Colonic mucosa (tissue), 4 donors: ENCODE data around the gene GNAO1. TPM values are rescaled to one million over a fixed set of nuclear protein-coding genes. Genes with fewer than 3 reads are reported as not detected.

ENCODE experiments used
- DNase-seq: peaks from one replicate; pipeline ENCODE4 v3.0.0-alpha.2; 2020
- H3K27ac ChIP-seq: fragments of 200-600 bp; one replicate; pipeline ENCODE4 v1.8.0; 2021
- H3K27me3 ChIP-seq: fragments of 200-600 bp; one replicate; pipeline ENCODE4 v1.8.0; 2021
- H3K36me3 ChIP-seq: fragments of 200-600 bp; one replicate; pipeline ENCODE4 v1.8.0; 2021
- H3K4me1 ChIP-seq: fragments of 200-600 bp; one replicate; pipeline ENCODE4 v1.8.0; 2021; ENCODE audit warnings: mild to moderate bottlenecking
- H3K4me3 ChIP-seq: fragments of 200-600 bp; one replicate; pipeline ENCODE4 v1.8.0; 2021
- H3K9ac ChIP-seq, 2 donors: one replicate each; pipeline ENCODE4 v1.7.0; 2013; ENCODE audit warnings: control low read depth in 2 of 2, low read depth in 2 of 2, low read length in 2 of 2
- H3K9me3 ChIP-seq: fragments of 200-600 bp; one replicate; pipeline ENCODE4 v1.8.0; 2021
- intact Hi-C: fragments of 100-400 bp; cut with DNase I; formaldehyde crosslinking; loops from one replicate; pipeline ENCODE4 v1.14.1; 2022
- total RNA-seq, 2 donors: library from RNA; stranded (reverse); fragmentation: NEBNext Ultra II Directional in 1 of 2; extraction: Animal tissue kit (Norgen Biotek cat#: 25700) in 1 of 2; gene quantifications; one replicate each; pipeline ENCODE4 v1.2.1, GENCODE V29; 2021
- TF ChIP-seq, protein P1 (sequence below): fragments of 200-600 bp; IDR thresholded peaks from one replicate; pipeline ENCODE4 v1.8.0; 2022; ENCODE audit warnings: antibody characterized with exemption, mild to moderate bottlenecking
- donor health status: healthy.
- donor health status: DM: no; HTN: no; CAD: no.
- donor health status: DM: no; HTN: no; CAD: no.

Gene GNAO1
- total RNA-seq, 2 donors from 2014 or later = 1.7 to 10.8 TPM

DNA sequence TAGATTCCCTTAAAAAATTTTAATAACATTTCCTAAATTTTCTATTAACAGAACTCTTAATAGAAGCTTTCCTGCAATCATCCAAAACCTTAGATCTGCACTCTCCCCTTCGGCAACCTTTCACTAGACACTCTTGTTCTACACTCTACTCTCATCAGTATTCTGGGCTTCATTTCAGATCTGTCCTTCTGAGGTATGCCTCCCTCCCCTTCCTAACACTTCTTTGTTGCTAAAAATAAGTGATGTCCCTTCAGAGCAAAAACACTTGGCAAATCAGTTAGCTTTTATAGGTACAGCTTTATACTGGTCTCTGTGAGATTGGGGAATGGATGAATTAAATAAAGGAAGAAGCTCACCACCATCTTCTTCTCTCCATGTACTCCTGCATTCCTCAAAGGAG lies 28.2 kb upstream of the GNAO1 start:
- Histone ChIP-seq H3K27me3 (no peaks in the 10 kb centered on the region), H3K9ac (no peak overlapping the region), H3K4me3 (no peak overlapping the region), H3K9me3 (no peaks in the 10 kb centered on the region), H3K27ac (no peak overlapping the region), H3K36me3 (no peaks in the 10 kb centered on the region), H3K4me1 (no peaks in the 10 kb centered on the region)
- intact Hi-C loops = no loop called here
- TF ChIP-seq, protein P1, sequence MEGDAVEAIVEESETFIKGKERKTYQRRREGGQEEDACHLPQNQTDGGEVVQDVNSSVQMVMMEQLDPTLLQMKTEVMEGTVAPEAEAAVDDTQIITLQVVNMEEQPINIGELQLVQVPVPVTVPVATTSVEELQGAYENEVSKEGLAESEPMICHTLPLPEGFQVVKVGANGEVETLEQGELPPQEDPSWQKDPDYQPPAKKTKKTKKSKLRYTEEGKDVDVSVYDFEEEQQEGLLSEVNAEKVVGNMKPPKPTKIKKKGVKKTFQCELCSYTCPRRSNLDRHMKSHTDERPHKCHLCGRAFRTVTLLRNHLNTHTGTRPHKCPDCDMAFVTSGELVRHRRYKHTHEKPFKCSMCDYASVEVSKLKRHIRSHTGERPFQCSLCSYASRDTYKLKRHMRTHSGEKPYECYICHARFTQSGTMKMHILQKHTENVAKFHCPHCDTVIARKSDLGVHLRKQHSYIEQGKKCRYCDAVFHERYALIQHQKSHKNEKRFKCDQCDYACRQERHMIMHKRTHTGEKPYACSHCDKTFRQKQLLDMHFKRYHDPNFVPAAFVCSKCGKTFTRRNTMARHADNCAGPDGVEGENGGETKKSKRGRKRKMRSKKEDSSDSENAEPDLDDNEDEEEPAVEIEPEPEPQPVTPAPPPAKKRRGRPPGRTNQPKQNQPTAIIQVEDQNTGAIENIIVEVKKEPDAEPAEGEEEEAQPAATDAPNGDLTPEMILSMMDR = no peak
- DNase-seq = no peak

DNA sequence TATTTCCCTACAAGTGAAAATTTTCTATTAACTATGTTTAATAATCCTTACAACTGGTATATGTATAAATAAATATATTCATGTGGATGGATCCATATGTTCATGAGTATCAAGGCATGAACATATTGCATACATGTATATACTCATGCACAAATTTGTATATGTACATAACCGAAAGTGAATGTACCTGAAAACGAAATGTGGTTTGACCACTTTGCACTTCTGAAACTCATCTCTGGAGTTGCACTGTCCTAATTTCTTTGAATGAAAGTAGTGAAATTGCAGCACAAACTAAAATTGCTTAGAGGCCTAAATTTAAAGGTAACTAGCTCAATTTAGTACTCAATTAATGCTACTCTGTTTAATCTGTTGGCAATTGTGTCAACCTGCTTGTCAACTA lies 27.4 kb upstream of the GNAO1 start:
- intact Hi-C loops = no loop called here
- H3K9me3 ChIP-seq = no peaks in the 10 kb centered on the region

DNA sequence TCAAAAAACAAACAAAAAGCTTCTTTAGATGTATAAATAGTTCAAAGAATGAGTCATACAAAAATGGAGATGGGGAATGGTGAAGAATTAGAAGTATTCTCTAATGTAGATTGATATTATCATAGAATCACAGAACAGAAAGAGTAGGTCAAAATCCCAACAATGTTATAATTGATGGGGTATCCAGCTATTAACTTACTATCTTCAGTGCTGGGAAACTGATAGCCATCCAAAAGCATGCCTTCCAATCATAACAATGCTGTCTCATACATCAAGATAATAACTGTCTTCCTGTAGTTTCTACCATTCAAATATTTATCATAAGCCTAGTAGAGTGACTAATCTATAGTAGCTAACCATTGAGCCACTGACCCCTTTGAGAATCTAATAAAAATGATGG lies 26.7 kb upstream of the GNAO1 start:
- no peaks in the 10 kb centered on the region for H3K27me3 ChIP-seq
- no peaks in the 10 kb centered on the region for H3K4me1 ChIP-seq
- H3K9ac ChIP-seq = no peak overlapping the region
- DNase-seq = no peak
- no peaks in the 10 kb centered on the region for H3K36me3 ChIP-seq
- H3K9me3 ChIP-seq = no peaks in the 10 kb centered on the region
- H3K4me3 ChIP-seq = no peak overlapping the region
- intact Hi-C loops = no loop called here
- H3K27ac ChIP-seq = no peak overlapping the region
- TF ChIP-seq, protein P1 = no peak

More for the DNA sequence above, 27.4 kb upstream of the GNAO1 start:
- Histone ChIP-seq H3K36me3 (no peaks in the 10 kb centered on the region), H3K4me3 (no peak overlapping the region), H3K4me1 (no peaks in the 10 kb centered on the region), H3K27me3 (no peaks in the 10 kb centered on the region), H3K9ac (no peak overlapping the region), H3K27ac (no peak overlapping the region)
- DNase-seq = no peak
- TF ChIP-seq, protein P1 = no peak

DNA sequence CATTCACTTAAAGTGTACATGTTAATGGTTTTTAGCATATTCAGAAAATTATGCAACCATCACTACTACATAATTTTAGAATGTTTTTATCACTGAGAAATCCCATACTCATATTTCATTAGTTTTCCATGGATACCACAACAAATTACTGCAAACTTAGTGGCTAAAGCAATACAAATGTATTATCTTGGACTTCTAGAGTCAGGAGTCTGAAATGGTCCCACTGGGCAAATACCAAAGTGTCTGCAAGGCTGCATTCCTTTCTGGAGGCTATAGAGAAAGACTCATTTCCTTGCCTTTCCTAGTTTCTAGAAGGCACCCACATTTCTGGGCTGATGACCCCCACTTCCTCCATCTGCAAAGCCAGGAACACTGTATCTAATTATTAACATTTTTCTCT lies 16.9 kb upstream of the GNAO1 start:
- Histone ChIP-seq H3K9me3 (no peaks in the 10 kb centered on the region), H3K9ac (no peak overlapping the region), H3K27ac (no peak overlapping the region), H3K4me1 (no peaks in the 10 kb centered on the region), H3K36me3 (no peaks in the 10 kb centered on the region), H3K27me3 (no peaks in the 10 kb centered on the region), H3K4me3 (no peak overlapping the region)
- no peak for DNase-seq
- TF ChIP-seq, protein P1 = no peak
- intact Hi-C loops = no loop called here

DNA sequence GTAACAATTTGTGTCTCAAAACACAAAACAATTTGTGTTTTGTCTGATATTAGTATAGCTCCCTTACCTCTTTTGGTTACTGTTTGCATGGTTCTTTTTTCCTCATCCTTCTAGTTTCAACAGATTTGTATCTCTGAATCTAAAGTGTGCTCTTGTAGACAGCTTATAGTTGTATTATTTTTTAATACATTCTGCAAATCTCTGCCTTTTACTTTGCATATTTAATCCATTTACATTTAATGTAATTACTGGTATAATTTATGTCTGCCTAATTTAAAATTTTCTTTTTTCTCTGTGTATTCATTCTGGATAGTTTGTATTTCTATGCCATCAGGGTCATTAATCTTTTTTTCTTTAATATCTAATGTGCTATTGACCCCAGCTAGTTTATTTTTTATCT lies 9.9 kb upstream of the GNAO1 start:
- Histone ChIP-seq H3K4me1 (no peaks in the 10 kb centered on the region), H3K9me3 (no peaks in the 10 kb centered on the region), H3K27me3 (no peaks in the 10 kb centered on the region), H3K4me3 (no peak overlapping the region), H3K36me3 (no peaks in the 10 kb centered on the region), H3K27ac (no peak overlapping the region), H3K9ac (no peak overlapping the region)
- DNase-seq = no peak
- TF ChIP-seq, protein P1 = no peak
- intact Hi-C loops = no loop called here

DNA sequence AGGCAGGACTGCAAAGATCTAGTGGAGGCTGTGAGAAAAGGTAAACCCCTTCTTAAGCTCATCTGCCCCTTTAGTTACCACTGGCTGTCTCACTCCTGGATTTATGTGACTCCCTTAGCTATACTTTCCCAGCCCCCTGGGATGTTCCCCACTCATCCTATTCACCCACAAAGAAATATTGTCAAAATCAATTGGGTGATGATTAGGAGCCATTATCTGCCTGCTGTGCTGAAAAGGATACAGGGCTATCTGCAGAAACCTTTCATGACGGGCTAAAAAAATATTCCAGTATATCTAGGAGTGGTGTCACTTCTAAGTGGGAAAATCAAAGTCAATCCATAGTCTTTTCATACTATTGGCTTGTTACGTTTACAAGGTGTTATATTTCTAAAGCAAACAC lies 8.0 kb upstream of the GNAO1 start:
- TF ChIP-seq, protein P1 = no peak
- no peak overlapping the region for H3K9ac ChIP-seq
- no peaks in the 10 kb centered on the region for H3K4me1 ChIP-seq
- H3K4me3 ChIP-seq = no peak overlapping the region
- no peak overlapping the region for H3K27ac ChIP-seq
- no peaks in the 10 kb centered on the region for H3K9me3 ChIP-seq
- no peaks in the 10 kb centered on the region for H3K27me3 ChIP-seq
- no peaks in the 10 kb centered on the region for H3K36me3 ChIP-seq
- intact Hi-C loops = no loop called here
- DNase-seq = no peak
